WTC11 (cell line): Measurements from ENCODE around the gene ADH5.

Experiments used
- ATF1 ChIP-seq: sonication (generic); formaldehyde crosslinking; IDR thresholded peaks from 2 replicates; pipeline ENCODE4 v1.8.1; 2023; ENCODE audit warnings: mild to moderate bottlenecking, moderate library complexity, missing genetic modification reagents
- ETV6 ChIP-seq: sonication (generic); formaldehyde crosslinking; IDR thresholded peaks from 2 replicates; pipeline ENCODE4 v1.8.1; 2022; ENCODE audit warnings: mild to moderate bottlenecking, missing genetic modification reagents
- FOXK1 ChIP-seq: sonication (generic); formaldehyde crosslinking; IDR thresholded peaks from 2 replicates; pipeline ENCODE4 v1.8.0; 2022; ENCODE audit warnings: mild to moderate bottlenecking, moderate library complexity, missing genetic modification reagents
- GRHL2 ChIP-seq: fragments of 250-450 bp; sonication (Bioruptor Pico); IDR thresholded peaks from 2 replicates; pipeline ENCODE4 v1.8.0; 2022; ENCODE audit warnings: mild to moderate bottlenecking, moderate library complexity; ENCODE audit not compliant: insufficient replicate concordance, severe bottlenecking
- MXD4 ChIP-seq: fragments of 250-450 bp; sonication (Bioruptor Pico); IDR thresholded peaks from 2 replicates; pipeline ENCODE4 v1.8.0; 2021; ENCODE audit warnings: mild to moderate bottlenecking, moderate library complexity, borderline replicate concordance
- TEAD4 ChIP-seq: sonication (generic); formaldehyde crosslinking; IDR thresholded peaks from 2 replicates; pipeline ENCODE4 v1.8.0; 2022; ENCODE audit warnings: mild to moderate bottlenecking, missing genetic modification reagents
- ZNF232 ChIP-seq: sonication (generic); formaldehyde crosslinking; IDR thresholded peaks from 2 replicates; pipeline ENCODE4 v1.8.0; 2022; ENCODE audit warnings: mild to moderate bottlenecking, missing genetic modification reagents
- TF ChIP-seq, protein P1 (sequence below): sonication (generic); formaldehyde crosslinking; IDR thresholded peaks from 2 replicates; pipeline ENCODE4 v1.8.0; 2022; ENCODE audit warnings: mild to moderate bottlenecking, missing genetic modification reagents
- TF ChIP-seq, protein P2 (sequence below): fragments of 200-600 bp; IDR thresholded peaks from 2 replicates; pipeline ENCODE4 v1.8.0; 2022; ENCODE audit warnings: antibody characterized with exemption
- TF ChIP-seq, protein P3 (sequence below): sonication (generic); formaldehyde crosslinking; IDR thresholded peaks from 2 replicates; pipeline ENCODE4 v1.8.1; 2022; ENCODE audit warnings: mild to moderate bottlenecking, missing genetic modification reagents, moderate library complexity, borderline replicate concordance

DNA sequence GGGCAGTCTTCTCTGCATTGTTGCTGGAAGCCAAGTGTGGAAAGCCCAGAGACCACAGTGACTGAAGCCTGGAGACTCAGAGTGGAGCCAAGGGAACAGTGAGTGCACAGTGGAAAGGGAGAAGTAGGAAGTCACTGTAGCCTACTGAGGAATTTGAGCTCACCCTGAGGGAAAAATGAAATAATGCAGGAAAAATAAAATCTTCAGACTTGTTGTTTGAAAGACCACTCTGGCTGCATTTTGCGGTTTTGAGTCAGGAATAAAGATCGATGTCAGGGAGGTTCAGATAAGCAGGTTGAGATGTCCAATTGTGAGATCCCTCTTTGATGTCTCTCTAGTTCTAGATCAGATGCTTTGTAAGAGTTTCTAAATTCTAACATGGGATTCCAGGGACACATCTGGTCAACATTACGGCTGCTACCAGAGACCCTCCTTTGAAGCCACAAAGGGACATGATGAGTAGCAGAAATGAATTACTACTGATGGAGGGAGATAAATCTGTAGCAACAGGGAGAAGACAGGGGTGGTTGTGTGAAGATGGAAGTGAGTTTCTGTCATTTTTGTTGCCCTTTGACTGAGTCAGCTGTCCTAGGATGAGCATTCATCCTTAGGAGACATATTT, 47.1 kb upstream of the ADH5 start:
- TF ChIP-seq ATF1 (CRISPR knock-in tag) (no peak), TEAD4 (CRISPR knock-in tag) (no peak), ETV6 (no peak), GRHL2 (no peak), FOXK1 (CRISPR knock-in tag) (no peak), ZNF232 (CRISPR knock-in tag) (no peak), MXD4 (CRISPR knock-in tag) (no peak)
- TF ChIP-seq, protein P1, sequence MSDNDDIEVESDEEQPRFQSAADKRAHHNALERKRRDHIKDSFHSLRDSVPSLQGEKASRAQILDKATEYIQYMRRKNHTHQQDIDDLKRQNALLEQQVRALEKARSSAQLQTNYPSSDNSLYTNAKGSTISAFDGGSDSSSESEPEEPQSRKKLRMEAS (CRISPR knock-in tag), result no peak
- TF ChIP-seq, protein P2, sequence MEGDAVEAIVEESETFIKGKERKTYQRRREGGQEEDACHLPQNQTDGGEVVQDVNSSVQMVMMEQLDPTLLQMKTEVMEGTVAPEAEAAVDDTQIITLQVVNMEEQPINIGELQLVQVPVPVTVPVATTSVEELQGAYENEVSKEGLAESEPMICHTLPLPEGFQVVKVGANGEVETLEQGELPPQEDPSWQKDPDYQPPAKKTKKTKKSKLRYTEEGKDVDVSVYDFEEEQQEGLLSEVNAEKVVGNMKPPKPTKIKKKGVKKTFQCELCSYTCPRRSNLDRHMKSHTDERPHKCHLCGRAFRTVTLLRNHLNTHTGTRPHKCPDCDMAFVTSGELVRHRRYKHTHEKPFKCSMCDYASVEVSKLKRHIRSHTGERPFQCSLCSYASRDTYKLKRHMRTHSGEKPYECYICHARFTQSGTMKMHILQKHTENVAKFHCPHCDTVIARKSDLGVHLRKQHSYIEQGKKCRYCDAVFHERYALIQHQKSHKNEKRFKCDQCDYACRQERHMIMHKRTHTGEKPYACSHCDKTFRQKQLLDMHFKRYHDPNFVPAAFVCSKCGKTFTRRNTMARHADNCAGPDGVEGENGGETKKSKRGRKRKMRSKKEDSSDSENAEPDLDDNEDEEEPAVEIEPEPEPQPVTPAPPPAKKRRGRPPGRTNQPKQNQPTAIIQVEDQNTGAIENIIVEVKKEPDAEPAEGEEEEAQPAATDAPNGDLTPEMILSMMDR, result no peak
- TF ChIP-seq, protein P3, sequence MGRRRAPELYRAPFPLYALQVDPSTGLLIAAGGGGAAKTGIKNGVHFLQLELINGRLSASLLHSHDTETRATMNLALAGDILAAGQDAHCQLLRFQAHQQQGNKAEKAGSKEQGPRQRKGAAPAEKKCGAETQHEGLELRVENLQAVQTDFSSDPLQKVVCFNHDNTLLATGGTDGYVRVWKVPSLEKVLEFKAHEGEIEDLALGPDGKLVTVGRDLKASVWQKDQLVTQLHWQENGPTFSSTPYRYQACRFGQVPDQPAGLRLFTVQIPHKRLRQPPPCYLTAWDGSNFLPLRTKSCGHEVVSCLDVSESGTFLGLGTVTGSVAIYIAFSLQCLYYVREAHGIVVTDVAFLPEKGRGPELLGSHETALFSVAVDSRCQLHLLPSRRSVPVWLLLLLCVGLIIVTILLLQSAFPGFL, result no peak
